ENCODE measurements around the gene TGM5. TPM values are rescaled to one million over a fixed set of nuclear protein-coding genes. Genes with fewer than 3 reads are reported as not detected.

The TGM5 gene
- total and polyA plus RNA-seq, 2 donors (not counting 1 experiment from before 2014, with no cell fraction given) = 0.42 TPM; not detected in 1

GRCh38 chr15:43232289-43232874, 34.3 kb downstream of the TGM5 start:
- no peak for TF ChIP-seq CTCF (IDR thresholded peaks at IDR 0.05)
- no peak for TF ChIP-seq EZH2 (IDR thresholded peaks at IDR 0.05; ENCODE audit: borderline replicate concordance, insufficient read depth, low read depth, low read length, poor library complexity, severe bottlenecking)
- peaks cover 0 to 2% (median 0%) of the 10 kb centered on the region in 4 experiments for H3K27me3 ChIP-seq (replicated peaks in 1 of 4; ENCODE audit: control extremely low read depth in 1 of 4, control insufficient read depth in 3 of 4, insufficient read depth in 4 of 4, low read length in 3 of 4)
- Mint-ChIP-seq H3K9me3 (ENCODE audit: insufficient read depth) (no peaks in the 10 kb centered on the region), H3K4me3 (no peak overlapping the region), H3K4me1 (peaks cover 5% of the 10 kb centered on the region), H3K27ac (no peak overlapping the region), H3K27me3 (peaks cover 10% of the 10 kb centered on the region)
- no peak overlapping the region for H2AFZ ChIP-seq (ENCODE audit: insufficient read depth, low read depth, low read length, poor library complexity, severe bottlenecking)
- H3K9me3 ChIP-seq (ENCODE audit: control extremely low read depth in 1 of 3, control insufficient read depth in 2 of 3, insufficient read depth in 1 of 3, low read length in 2 of 3) = no peaks in the 10 kb centered on the region
- DNase-seq (no peak), ATAC-seq (ENCODE audit: low read depth) (no peak)
- H3K4me1 ChIP-seq (ENCODE audit: control insufficient read depth in 2 of 2, insufficient read depth in 2 of 2, low read length in 2 of 2) = peaks cover 0 to 5% of the 10 kb centered on the region in 2 donors
- H3K27ac ChIP-seq (ENCODE audit: low read length in 2 of 2) = no peak overlapping the region
- H3K9ac ChIP-seq (ENCODE audit: low read length) = no peak overlapping the region
- ChIA-PET POLR2A (no interaction called here), CTCF (interaction anchor here (0.9 to 19.7 kb wide), 2 partner anchors 16 to 52 kb away, joined by 3 to 549 read pairs; no protein-coding TSS in a partner anchor)
- no peaks in the 10 kb centered on the region for H3K79me2 ChIP-seq (ENCODE audit: control insufficient read depth, insufficient read depth, low read length)
- intact Hi-C loops (cut with micrococcal nuclease) = no loop called here
- H4K20me1 ChIP-seq (ENCODE audit: control insufficient read depth, insufficient read depth, low read length, poor library complexity, severe bottlenecking) = no peaks in the 10 kb centered on the region
- no peaks in the 10 kb centered on the region for H3K36me3 ChIP-seq (replicated peaks in 1 of 2; ENCODE audit: control extremely low read depth in 1 of 2, control insufficient read depth in 1 of 2, extremely low read depth in 1 of 2, insufficient read depth in 2 of 2, low read length in 1 of 2)
- 95% methylated on average over 3 of the region's 3 CpGs for WGBS (ENCODE audit: insufficient coverage)
- no peak overlapping the region for H3K4me3 ChIP-seq (ENCODE audit: control extremely low read depth in 1 of 5, extremely low read depth in 1 of 5, insufficient read depth in 1 of 5, low read depth in 2 of 5, low read length in 4 of 5)
- H3K4me2 ChIP-seq (replicated peaks; ENCODE audit: low read depth, low read length, poor library complexity, severe bottlenecking) = no peak overlapping the region

DNA sequence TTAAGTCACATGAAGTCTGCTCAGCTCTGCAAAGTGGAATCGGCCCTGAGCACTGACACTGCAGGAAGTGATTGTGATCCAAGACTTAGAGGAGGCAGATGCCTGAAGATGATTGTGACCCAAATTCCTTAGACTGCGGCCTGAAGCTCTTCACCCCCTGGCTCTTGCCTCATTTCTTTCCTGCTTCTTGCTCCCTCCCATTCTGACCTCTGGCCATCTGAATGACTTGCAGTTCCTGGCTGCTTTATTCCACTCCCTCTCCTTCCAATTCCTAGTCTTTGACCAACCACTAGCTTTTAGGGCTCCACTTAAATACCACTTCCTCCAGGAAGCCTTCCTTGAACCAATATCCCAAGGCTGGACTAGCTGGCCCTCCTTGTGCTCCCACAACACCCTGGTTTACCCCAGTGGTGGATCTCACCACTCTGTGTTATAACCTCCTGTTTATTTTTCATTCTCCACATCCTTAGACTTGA, 36.0 kb downstream of the TGM5 start:
- Mint-ChIP-seq H3K4me1 (peaks cover 3% of the 10 kb centered on the region), H3K27ac (no peak overlapping the region), H3K4me3 (no peak overlapping the region), H3K27me3 (peaks cover 5% of the 10 kb centered on the region), H3K9me3 (ENCODE audit: insufficient read depth) (no peaks in the 10 kb centered on the region)
- H3K4me1 ChIP-seq (ENCODE audit: control insufficient read depth in 2 of 2, insufficient read depth in 2 of 2, low read length in 2 of 2) = peaks cover 0 to 2% of the 10 kb centered on the region in 2 donors
- WGBS (ENCODE audit: insufficient coverage) = 40% methylated on average over 2 of the region's 2 CpGs
- DNase-seq (no peak), ATAC-seq (ENCODE audit: low read depth) (no peak)
- POLR2A ChIA-PET = no interaction called here
- intact Hi-C loops (cut with micrococcal nuclease) = no loop called here
- no peaks in the 10 kb centered on the region for H3K9me3 ChIP-seq (ENCODE audit: control extremely low read depth in 1 of 3, control insufficient read depth in 2 of 3, insufficient read depth in 1 of 3, low read length in 2 of 3)
- no peak overlapping the region for H3K27ac ChIP-seq (ENCODE audit: low read length in 2 of 2)
- H3K79me2 ChIP-seq (ENCODE audit: control insufficient read depth, insufficient read depth, low read length) = no peaks in the 10 kb centered on the region
- no peak overlapping the region for H3K4me2 ChIP-seq (replicated peaks; ENCODE audit: low read depth, low read length, poor library complexity, severe bottlenecking)
- H3K9ac ChIP-seq (ENCODE audit: low read length) = no peak overlapping the region
- no peaks in the 10 kb centered on the region for H4K20me1 ChIP-seq (ENCODE audit: control insufficient read depth, insufficient read depth, low read length, poor library complexity, severe bottlenecking)
- TF ChIP-seq EZH2 (IDR thresholded peaks at IDR 0.05; ENCODE audit: borderline replicate concordance, insufficient read depth, low read depth, low read length, poor library complexity, severe bottlenecking) (no peak), CTCF (IDR thresholded peaks at IDR 0.05) (no peak)
- no peak overlapping the region for H2AFZ ChIP-seq (ENCODE audit: insufficient read depth, low read depth, low read length, poor library complexity, severe bottlenecking)
- CTCF ChIA-PET = interaction anchor here (1.2 to 19.7 kb wide), 3 partner anchors 8 to 53 kb away, joined by 6 to 549 read pairs (median 7); no protein-coding TSS in a partner anchor
- H3K4me3 ChIP-seq (ENCODE audit: control extremely low read depth in 1 of 5, extremely low read depth in 1 of 5, insufficient read depth in 1 of 5, low read depth in 2 of 5, low read length in 4 of 5) = no peak overlapping the region
- H3K27me3 ChIP-seq (replicated peaks in 1 of 4; ENCODE audit: control extremely low read depth in 1 of 4, control insufficient read depth in 3 of 4, insufficient read depth in 4 of 4, low read length in 3 of 4) = no peaks in the 10 kb centered on the region
- no peaks in the 10 kb centered on the region for H3K36me3 ChIP-seq (replicated peaks in 1 of 2; ENCODE audit: control extremely low read depth in 1 of 2, control insufficient read depth in 1 of 2, extremely low read depth in 1 of 2, insufficient read depth in 2 of 2, low read length in 1 of 2)
